Activated CD4-positive, alpha-beta T cell treated with anti-CD3 and anti-CD28 coated beads, Interleukin-2, amount 10 ng/mL, durations not matched to agents 24 days and 14 days (primary cell): ENCODE data around the gene FN3KRP. TPM values are rescaled to one million over a fixed set of nuclear protein-coding genes. Genes with fewer than 3 reads are reported as not detected.
A peak's percentile ranks its signal among the peaks of the same experiment; 100 is the strongest.

Experiments used
- DNase-seq: peaks from one replicate; pipeline ENCODE4 v3.0.0; 2022
- H3K27ac Mint-ChIP-seq: one replicate; pipeline ENCODE4 v1.8.0; 2022; ENCODE audit warnings: mild to moderate bottlenecking, mixed read lengths
- H3K27me3 Mint-ChIP-seq: one replicate; pipeline ENCODE4 v1.8.0; 2022; ENCODE audit warnings: mixed read lengths
- H3K36me3 Mint-ChIP-seq: one replicate; pipeline ENCODE4 v1.8.0; 2022; ENCODE audit warnings: low read depth, mild to moderate bottlenecking, mixed read lengths
- H3K4me1 Mint-ChIP-seq: one replicate; pipeline ENCODE4 v1.8.0; 2021; ENCODE audit warnings: mixed read lengths
- H3K4me3 Mint-ChIP-seq: one replicate; pipeline ENCODE4 v1.8.0; 2022; ENCODE audit warnings: mild to moderate bottlenecking, moderate library complexity, mixed read lengths
- H3K9me3 Mint-ChIP-seq: one replicate; pipeline ENCODE4 v1.8.0; 2021; ENCODE audit warnings: mixed read lengths
- intact Hi-C: fragments of 100-400 bp; cut with micrococcal nuclease; formaldehyde crosslinking; loops from one replicate; pipeline ENCODE4 v1.15.1; 2023
- total RNA-seq: library from RNA; stranded (reverse); gene quantifications from 2 replicates; pipeline ENCODE4 v1.2.3, GENCODE V29; 2022

Gene FN3KRP
- total RNA-seq, 1 donor from 2014 or later, result 43.4 TPM

- Mint-ChIP-seq H3K36me3 (no peaks in the 10 kb centered on the region), H3K27me3 (no peaks in the 10 kb centered on the region), H3K9me3 (no peaks in the 10 kb centered on the region), H3K27ac (no peak overlapping the region), H3K4me1 (no peaks in the 10 kb centered on the region), H3K4me3 (no peak overlapping the region)
- intact Hi-C loops, result no loop called here
- DNase-seq, result no peak
Observed at GRCh38 chr17:82709676-82710498, 6.6 kb upstream of the FN3KRP start.

GRCh38 chr17:82710499-82711232, 5.8 kb upstream of the FN3KRP start:
- Mint-ChIP-seq H3K36me3 (no peaks in the 10 kb centered on the region), H3K27ac (no peak overlapping the region), H3K4me3 (no peak overlapping the region), H3K9me3 (no peaks in the 10 kb centered on the region), H3K27me3 (no peaks in the 10 kb centered on the region), H3K4me1 (peaks cover under 1% of the 10 kb centered on the region)
- DNase-seq, result no peak
- intact Hi-C loops, result no loop called here

GRCh38 chr17:82713071-82713723, 3.3 kb upstream of the FN3KRP start:
- H3K4me1 Mint-ChIP-seq, result peaks cover 16% of the 10 kb centered on the region
- H3K36me3 Mint-ChIP-seq, result peaks cover 6% of the 10 kb centered on the region
- no peak for DNase-seq
- H3K27me3 Mint-ChIP-seq, result no peaks in the 10 kb centered on the region
- H3K4me3 Mint-ChIP-seq, result no peak overlapping the region
- intact Hi-C loops, result no loop called here
- peak overlapping the region; percentile 35 for H3K27ac Mint-ChIP-seq
- no peaks in the 10 kb centered on the region for H3K9me3 Mint-ChIP-seq

- Mint-ChIP-seq H3K36me3 (peaks cover 29% of the 10 kb centered on the region), H3K27me3 (no peaks in the 10 kb centered on the region), H3K4me3 (peak overlapping the region; percentile 95), H3K9me3 (no peaks in the 10 kb centered on the region), H3K4me1 (peaks cover 19% of the 10 kb centered on the region), H3K27ac (no peak overlapping the region)
- intact Hi-C loops, result no loop called here
- no peak for DNase-seq
Observed at GRCh38 chr17:82718986-82719685, 2.6 kb downstream of the FN3KRP start.

GRCh38 chr17:82720204-82720603, 3.7 kb downstream of the FN3KRP start:
- no peaks in the 10 kb centered on the region for H3K27me3 Mint-ChIP-seq
- peaks cover 29% of the 10 kb centered on the region for H3K36me3 Mint-ChIP-seq
- no peak overlapping the region for H3K27ac Mint-ChIP-seq
- no peaks in the 10 kb centered on the region for H3K9me3 Mint-ChIP-seq
- no peak for DNase-seq
- no peak overlapping the region for H3K4me3 Mint-ChIP-seq
- peaks cover 19% of the 10 kb centered on the region for H3K4me1 Mint-ChIP-seq
- intact Hi-C loops, result no loop called here

- no peak overlapping the region for H3K27ac Mint-ChIP-seq
- no peaks in the 10 kb centered on the region for H3K27me3 Mint-ChIP-seq
- DNase-seq, result no peak
- intact Hi-C loops, result no loop called here
- peaks cover 32% of the 10 kb centered on the region for H3K36me3 Mint-ChIP-seq
- no peak overlapping the region for H3K4me3 Mint-ChIP-seq
- H3K4me1 Mint-ChIP-seq, result peaks cover 10% of the 10 kb centered on the region
- no peaks in the 10 kb centered on the region for H3K9me3 Mint-ChIP-seq
Observed at GRCh38 chr17:82722341-82723013, 6.0 kb downstream of the FN3KRP start.

- H3K36me3 Mint-ChIP-seq, result peaks cover 29% of the 10 kb centered on the region
- no peak for DNase-seq
- H3K9me3 Mint-ChIP-seq, result no peaks in the 10 kb centered on the region
- intact Hi-C loops, result no loop called here
- H3K4me3 Mint-ChIP-seq, result no peak overlapping the region
- no peaks in the 10 kb centered on the region for H3K27me3 Mint-ChIP-seq
- no peak overlapping the region for H3K27ac Mint-ChIP-seq
- peaks cover 3% of the 10 kb centered on the region for H3K4me1 Mint-ChIP-seq
Observed at GRCh38 chr17:82723169-82723807, 6.8 kb downstream of the FN3KRP start.

GRCh38 chr17:82726427-82726826, 9.9 kb downstream of the FN3KRP start:
- no peaks in the 10 kb centered on the region for H3K4me1 Mint-ChIP-seq
- intact Hi-C loops, result no loop called here
- peaks cover 29% of the 10 kb centered on the region for H3K36me3 Mint-ChIP-seq
- H3K4me3 Mint-ChIP-seq, result no peak overlapping the region
- H3K27me3 Mint-ChIP-seq, result no peaks in the 10 kb centered on the region
- no peak overlapping the region for H3K27ac Mint-ChIP-seq
- no peak for DNase-seq
- H3K9me3 Mint-ChIP-seq, result no peaks in the 10 kb centered on the region

GRCh38 chr17:82729479-82730260, 13.2 kb downstream of the FN3KRP start:
- no peaks in the 10 kb centered on the region for H3K4me1 Mint-ChIP-seq
- intact Hi-C loops, result no loop called here
- H3K4me3 Mint-ChIP-seq, result no peak overlapping the region
- H3K27ac Mint-ChIP-seq, result no peak overlapping the region
- peaks cover 39% of the 10 kb centered on the region for H3K36me3 Mint-ChIP-seq
- no peaks in the 10 kb centered on the region for H3K27me3 Mint-ChIP-seq
- DNase-seq, result no peak
- H3K9me3 Mint-ChIP-seq, result peaks cover 6% of the 10 kb centered on the region

- no peak for DNase-seq
- intact Hi-C loops, result no loop called here
- no peaks in the 10 kb centered on the region for H3K27me3 Mint-ChIP-seq
- H3K4me3 Mint-ChIP-seq, result no peak overlapping the region
- H3K36me3 Mint-ChIP-seq, result peaks cover 35% of the 10 kb centered on the region
- peaks cover 6% of the 10 kb centered on the region for H3K9me3 Mint-ChIP-seq
- no peak overlapping the region for H3K27ac Mint-ChIP-seq
- no peaks in the 10 kb centered on the region for H3K4me1 Mint-ChIP-seq
Observed at GRCh38 chr17:82732118-82732743, 15.7 kb downstream of the FN3KRP start.

- Mint-ChIP-seq H3K27ac (no peak within 1 kb of the TSS), H3K4me3 (peak within 1 kb of the TSS; percentile 61), H3K4me1 (no peaks in the 10 kb centered on the region), H3K9me3 (peaks cover 12% of the 10 kb centered on the region), H3K27me3 (no peaks in the 10 kb centered on the region), H3K36me3 (peaks cover 32% of the 10 kb centered on the region)
- DNase-seq, result peak; percentile 81
- intact Hi-C loops, result no loop called here
Observed at GRCh38 chr17:82734987-82735866, 18.7 kb downstream of the FN3KRP start, which contains the start of gene FN3K. Gene FN3K, plus strand, starts transcription at chr17:82735615. Its CDS starts 22 bp downstream, at chr17:82735637.
